Astrocyte (in vitro differentiated cells and primary cell): ENCODE results near the gene LIPN. TPM values are rescaled to one million over a fixed set of nuclear protein-coding genes. Genes with fewer than 3 reads are reported as not detected.

Source experiments
- DNase-seq: peaks from one replicate; pipeline ENCODE4 v3.0.0-alpha.2; 2010; ENCODE audit warnings: low read depth
- FAIRE-seq: peaks from 2 replicates; lab custom pipeline; 2011; peaks lifted over from hg19 to GRCh38; lab: Jason Lieb, UNC
- H2AFZ ChIP-seq: 2 replicates; pipeline ENCODE4 v1.6.0; 2012; ENCODE audit warnings: low read depth, low read length, inconsistent platforms
- H3K27ac ChIP-seq: 2 replicates; pipeline ENCODE4 v1.5.1; 2011; ENCODE audit warnings: low read depth, low read length, inconsistent platforms
- H3K27me3 ChIP-seq: 2 replicates; pipeline ENCODE4 v1.6.0; 2011; ENCODE audit warnings: low read length, inconsistent platforms; ENCODE audit not compliant: insufficient read depth
- H3K36me3 ChIP-seq: 2 replicates; pipeline ENCODE4 v1.5.1; 2011; ENCODE audit warnings: low read length, inconsistent platforms; ENCODE audit not compliant: insufficient read depth
- H3K4me1 ChIP-seq: 2 replicates; pipeline ENCODE4 v1.5.1; 2011; ENCODE audit warnings: low read length, inconsistent platforms; ENCODE audit not compliant: insufficient read depth
- H3K4me2 ChIP-seq: 2 replicates; pipeline ENCODE4 v1.6.0; 2012; ENCODE audit warnings: low read length, inconsistent platforms
- H3K4me3 ChIP-seq: 2 replicates; pipeline ENCODE4 v1.5.1; 2011; ENCODE audit warnings: low read depth, mild to moderate bottlenecking, low read length, inconsistent platforms; ENCODE audit not compliant: insufficient read depth
- H3K79me2 ChIP-seq: 2 replicates; pipeline ENCODE4 v1.6.0; 2012; ENCODE audit warnings: mild to moderate bottlenecking, low read length, inconsistent platforms; ENCODE audit not compliant: insufficient read depth
- H3K9ac ChIP-seq: 2 replicates; pipeline ENCODE4 v1.6.0; 2012; ENCODE audit warnings: mild to moderate bottlenecking, low read length, inconsistent platforms
- H3K9me3 ChIP-seq: 2 replicates; pipeline ENCODE4 v1.5.1; 2012; ENCODE audit warnings: low read depth, mild to moderate bottlenecking, low read length, inconsistent platforms; ENCODE audit not compliant: insufficient read depth
- H4K20me1 ChIP-seq: 2 replicates; pipeline ENCODE4 v1.6.0; 2012; ENCODE audit warnings: low read length, inconsistent platforms; ENCODE audit not compliant: insufficient read depth
- H3K27ac Mint-ChIP-seq: one replicate; pipeline ENCODE4 v1.8.0; 2021; ENCODE audit warnings: mild to moderate bottlenecking, mixed read lengths; ENCODE audit not compliant: unreplicated experiment
- H3K27me3 Mint-ChIP-seq: one replicate; pipeline ENCODE4 v1.8.0; 2021; ENCODE audit warnings: low read depth, mixed read lengths; ENCODE audit not compliant: unreplicated experiment
- H3K36me3 Mint-ChIP-seq: one replicate; pipeline ENCODE4 v1.8.0; 2021; ENCODE audit warnings: low read depth, mixed read lengths; ENCODE audit not compliant: unreplicated experiment
- H3K4me1 Mint-ChIP-seq: one replicate; pipeline ENCODE4 v1.8.0; 2021; ENCODE audit warnings: low read depth, mixed read lengths; ENCODE audit not compliant: unreplicated experiment
- H3K4me3 Mint-ChIP-seq: one replicate; pipeline ENCODE4 v1.8.0; 2021; ENCODE audit warnings: mild to moderate bottlenecking, moderate library complexity, mixed read lengths; ENCODE audit not compliant: unreplicated experiment
- H3K9me3 Mint-ChIP-seq: one replicate; pipeline ENCODE4 v1.8.0; 2021; ENCODE audit warnings: mild to moderate bottlenecking, mixed read lengths; ENCODE audit not compliant: unreplicated experiment
- EZH2 ChIP-seq: IDR thresholded peaks from 2 replicates; pipeline ENCODE4 v1.6.1; 2012; ENCODE audit warnings: mild to moderate bottlenecking, low read length, inconsistent platforms; ENCODE audit not compliant: insufficient read depth
- total RNA-seq: library from RNA; stranded (reverse); gene quantifications from 2 replicates; pipeline ENCODE4 v1.2.1, GENCODE V29; 2021
- TF ChIP-seq, protein P1 (sequence below): IDR thresholded peaks from 2 replicates; pipeline ENCODE4 v1.5.1; 2011; ENCODE audit warnings: low read depth, mild to moderate bottlenecking, inconsistent platforms, low read length, moderate library complexity; ENCODE audit not compliant: insufficient read depth

LIPN gene
- total RNA-seq, 1 donor from 2014 or later, result not detected

DNA sequence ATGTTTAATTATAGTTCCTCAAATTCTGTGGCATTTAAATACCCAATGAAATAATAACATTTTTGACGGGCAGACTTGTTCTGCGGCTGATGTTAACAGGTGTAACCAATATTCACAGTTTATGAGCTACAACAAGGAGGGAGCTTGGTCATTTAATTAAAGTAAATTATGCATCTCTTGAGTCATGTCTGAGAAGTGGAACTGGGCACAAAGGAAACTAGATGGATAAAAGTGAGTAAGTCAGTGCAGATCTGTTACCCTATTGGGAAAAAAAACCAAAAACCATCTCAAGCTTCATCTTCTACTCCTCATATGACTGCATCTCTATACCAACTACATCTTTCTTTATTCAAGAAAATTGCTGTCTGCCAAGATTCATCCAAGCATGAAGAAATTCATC lies 67.9 kb downstream of the LIPN start:
- Mint-ChIP-seq H3K4me1 (no peaks in the 10 kb centered on the region), H3K4me3 (no peak overlapping the region), H3K9me3 (no peaks in the 10 kb centered on the region), H3K27me3 (peaks cover 2% of the 10 kb centered on the region), H3K36me3 (no peaks in the 10 kb centered on the region), H3K27ac (no peak overlapping the region)
- Histone ChIP-seq H3K4me1 (no peaks in the 10 kb centered on the region), H3K27me3 (no peaks in the 10 kb centered on the region), H4K20me1 (no peaks in the 10 kb centered on the region), H3K79me2 (no peaks in the 10 kb centered on the region), H3K4me3 (no peak overlapping the region), H3K9ac (no peak overlapping the region), H2AFZ (no peak overlapping the region), H3K27ac (no peak overlapping the region), H3K4me2 (no peak overlapping the region), H3K9me3 (no peaks in the 10 kb centered on the region), H3K36me3 (no peaks in the 10 kb centered on the region)
- DNase-seq (no peak), FAIRE-seq (no peak)
- TF ChIP-seq EZH2, result no peak
- TF ChIP-seq, protein P1, sequence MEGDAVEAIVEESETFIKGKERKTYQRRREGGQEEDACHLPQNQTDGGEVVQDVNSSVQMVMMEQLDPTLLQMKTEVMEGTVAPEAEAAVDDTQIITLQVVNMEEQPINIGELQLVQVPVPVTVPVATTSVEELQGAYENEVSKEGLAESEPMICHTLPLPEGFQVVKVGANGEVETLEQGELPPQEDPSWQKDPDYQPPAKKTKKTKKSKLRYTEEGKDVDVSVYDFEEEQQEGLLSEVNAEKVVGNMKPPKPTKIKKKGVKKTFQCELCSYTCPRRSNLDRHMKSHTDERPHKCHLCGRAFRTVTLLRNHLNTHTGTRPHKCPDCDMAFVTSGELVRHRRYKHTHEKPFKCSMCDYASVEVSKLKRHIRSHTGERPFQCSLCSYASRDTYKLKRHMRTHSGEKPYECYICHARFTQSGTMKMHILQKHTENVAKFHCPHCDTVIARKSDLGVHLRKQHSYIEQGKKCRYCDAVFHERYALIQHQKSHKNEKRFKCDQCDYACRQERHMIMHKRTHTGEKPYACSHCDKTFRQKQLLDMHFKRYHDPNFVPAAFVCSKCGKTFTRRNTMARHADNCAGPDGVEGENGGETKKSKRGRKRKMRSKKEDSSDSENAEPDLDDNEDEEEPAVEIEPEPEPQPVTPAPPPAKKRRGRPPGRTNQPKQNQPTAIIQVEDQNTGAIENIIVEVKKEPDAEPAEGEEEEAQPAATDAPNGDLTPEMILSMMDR, result no peak

DNA sequence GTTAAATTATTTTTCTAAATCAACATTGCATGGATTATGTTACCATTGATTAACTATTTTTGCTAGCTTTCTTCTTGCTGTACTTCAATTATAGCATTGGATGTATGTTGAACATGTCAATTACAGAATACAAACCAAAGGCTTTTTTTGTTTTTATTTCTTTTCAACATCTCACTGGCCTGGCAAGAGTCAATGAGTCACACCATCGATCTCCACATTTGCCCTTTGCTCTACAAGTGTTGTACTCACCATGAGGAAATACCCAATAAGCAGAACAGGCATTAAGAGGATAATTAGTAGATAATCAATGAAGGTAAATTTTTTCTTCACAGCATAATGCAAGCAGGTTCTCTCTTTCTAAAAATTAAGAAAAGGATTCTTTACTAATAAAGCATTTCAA lies 68.5 kb downstream of the LIPN start:
- H3K27me3 ChIP-seq, result no peaks in the 10 kb centered on the region
- Mint-ChIP-seq H3K4me3 (no peak overlapping the region), H3K27me3 (peaks cover 2% of the 10 kb centered on the region), H3K4me1 (no peaks in the 10 kb centered on the region), H3K27ac (no peak overlapping the region), H3K9me3 (no peaks in the 10 kb centered on the region), H3K36me3 (no peaks in the 10 kb centered on the region)
- H4K20me1 ChIP-seq, result no peaks in the 10 kb centered on the region
- TF ChIP-seq EZH2, result no peak
- TF ChIP-seq, protein P1, result no peak
- no peak overlapping the region for H2AFZ ChIP-seq
- H3K9me3 ChIP-seq, result no peaks in the 10 kb centered on the region
- FAIRE-seq (no peak), DNase-seq (no peak)
- no peak overlapping the region for H3K9ac ChIP-seq
- H3K79me2 ChIP-seq, result no peaks in the 10 kb centered on the region
- no peaks in the 10 kb centered on the region for H3K4me1 ChIP-seq
- no peaks in the 10 kb centered on the region for H3K36me3 ChIP-seq
- no peak overlapping the region for H3K4me2 ChIP-seq
- no peak overlapping the region for H3K4me3 ChIP-seq
- no peak overlapping the region for H3K27ac ChIP-seq

Other genes with a start within 250 kb of the LIPN start
- gene RNLS, start 176.7 kb upstream of the LIPN start, total RNA-seq, result 6.9 and 9.2 TPM in 2 replicates
- gene LIPJ, start 173.3 kb upstream of the LIPN start, total RNA-seq, result not detected in 2 replicates
- not detected in 2 replicates for gene LIPF, start 95.6 kb upstream of the LIPN start, total RNA-seq
- not detected in 2 replicates for gene LIPK, start 53.8 kb upstream of the LIPN start, total RNA-seq
- gene LIPM, start 42.7 kb downstream of the LIPN start, total RNA-seq, result not detected in 2 replicates
- not detected in 2 replicates for gene ANKRD22, start 91.8 kb downstream of the LIPN start, total RNA-seq
- gene STAMBPL1, start 120.2 kb downstream of the LIPN start, total RNA-seq, result 1.4 and 1.5 TPM in 2 replicates
- gene ACTA2, start 192.8 kb downstream of the LIPN start, total RNA-seq, result 320 and 345 TPM in 2 replicates
- gene FAS, start 230.8 kb downstream of the LIPN start, total RNA-seq, result 32.3 and 32.6 TPM in 2 replicates